Testis (tissue), 3 donors: Measurements from ENCODE around the gene TCF20. TPM values are rescaled to one million over a fixed set of nuclear protein-coding genes. Genes with fewer than 3 reads are reported as not detected.

Experiments
- polyA plus RNA-seq: library from polyadenylated mRNA; stranded (reverse); fragments of 350-450 nt; fragmentation: Illumina TruSeq; extraction: RNeasy Lipid Tissue Mini Kit (QIAGEN cat#74804); gene quantifications from one replicate; pipeline ENCODE4 v1.2.3, GENCODE V29; 2014; ENCODE audit warnings: low read depth, low replicate concordance; ENCODE audit not compliant: insufficient read depth
- total RNA-seq, 2 donors: library from RNA; depleted of rRNA; stranded (reverse); fragments of >200 nt; gene quantifications; one replicate each; pipeline ENCODE4 v1.2.3, GENCODE V29; 2016

TCF20 gene
- total and polyA plus RNA-seq, 3 donors from 2014 or later = 40.5 to 44.8 (median 41.6) TPM

Other genes starting within 250 kb of the TCF20 start
- 10 to 100 TPM; 19.9 to 32.1 TPM for gene NAGA, start 199.8 kb downstream of the TCF20 start, total RNA-seq
- gene NAGA, start 199.8 kb downstream of the TCF20 start, polyA plus RNA-seq = 22.9 TPM
- gene PHETA2, start 196.4 kb downstream of the TCF20 start, total RNA-seq = 1 to 10 TPM; 2.8 to 3.8 TPM
- 5.5 TPM for gene PHETA2, start 196.4 kb downstream of the TCF20 start, polyA plus RNA-seq
- gene SMDT1, start 191.0 kb downstream of the TCF20 start, total RNA-seq = 10 to 100 TPM; 14.3 to 19.4 TPM
- 130 TPM for gene SMDT1, start 191.0 kb downstream of the TCF20 start, polyA plus RNA-seq
- 10 to 100 TPM; 41.1 to 53.3 TPM for gene NDUFA6, start 179.9 kb downstream of the TCF20 start, total RNA-seq
- gene NDUFA6, start 179.9 kb downstream of the TCF20 start, polyA plus RNA-seq = 81.4 TPM
- gene CYP2D6, start 139.8 kb downstream of the TCF20 start, total RNA-seq = 1 to 10 TPM; 1.4 to 2.0 TPM
- gene CYP2D6, start 139.8 kb downstream of the TCF20 start, polyA plus RNA-seq = 0.54 TPM
- 1 to 10 TPM in 1 of 2 donors, under 1 TPM in 1; 0.71 to 1.2 TPM for gene NFAM1, start 161.8 kb upstream of the TCF20 start, total RNA-seq
- gene NFAM1, start 161.8 kb upstream of the TCF20 start, polyA plus RNA-seq = 2.8 TPM
- 10 to 100 TPM; 30.8 to 43.3 TPM for gene RRP7A, start 249.1 kb upstream of the TCF20 start, total RNA-seq
- 62.8 TPM for gene RRP7A, start 249.1 kb upstream of the TCF20 start, polyA plus RNA-seq